Gastrocnemius medialis (tissue), 4 donors: Measurements from ENCODE around the gene DYNLT1.

Experiments used
- CTCF ChIP-seq, 5 experiments: fragments of 450-650 bp in 3 of 5; fragments of 200-600 bp in 2 of 5; sonication (generic) in 2 of 5; IDR thresholded peaks in 4 of 5; conservative IDR thresholded peaks in 1 of 5; 1 replicate in 4 of 5; 2 replicates in 1 of 5; pipeline ENCODE4 v1.5.1; 2016 to 2019; ENCODE audit warnings: antibody characterized with exemption in 5 of 5, mild to moderate bottlenecking in 3 of 5, moderate library complexity in 3 of 5
- POLR2A ChIP-seq, 2 donors: fragments of 450-650 bp; IDR thresholded peaks; one replicate each; pipeline ENCODE4 v1.6.1; 2017; ENCODE audit warnings: antibody characterized with exemption in 2 of 2, mild to moderate bottlenecking in 2 of 2, moderate library complexity in 2 of 2

GRCh38 chr6:158627168-158627939, 17.2 kb downstream of the DYNLT1 start:
- TF ChIP-seq POLR2A (IDR thresholded peaks at IDR 0.05) (no peak), CTCF (IDR thresholded peaks at IDR 0.05 in 4 of 5, conservative IDR thresholded peaks at IDR 0.05 in 1 of 5) (no peak)
